Fibroblast of skin of scalp (primary cell): ENCODE measurements around the gene RPL3.

Source experiments
- DNase-seq: peaks from one replicate; pipeline ENCODE4 v3.0.0-alpha.2; 2013

RPL3 gene

DNA sequence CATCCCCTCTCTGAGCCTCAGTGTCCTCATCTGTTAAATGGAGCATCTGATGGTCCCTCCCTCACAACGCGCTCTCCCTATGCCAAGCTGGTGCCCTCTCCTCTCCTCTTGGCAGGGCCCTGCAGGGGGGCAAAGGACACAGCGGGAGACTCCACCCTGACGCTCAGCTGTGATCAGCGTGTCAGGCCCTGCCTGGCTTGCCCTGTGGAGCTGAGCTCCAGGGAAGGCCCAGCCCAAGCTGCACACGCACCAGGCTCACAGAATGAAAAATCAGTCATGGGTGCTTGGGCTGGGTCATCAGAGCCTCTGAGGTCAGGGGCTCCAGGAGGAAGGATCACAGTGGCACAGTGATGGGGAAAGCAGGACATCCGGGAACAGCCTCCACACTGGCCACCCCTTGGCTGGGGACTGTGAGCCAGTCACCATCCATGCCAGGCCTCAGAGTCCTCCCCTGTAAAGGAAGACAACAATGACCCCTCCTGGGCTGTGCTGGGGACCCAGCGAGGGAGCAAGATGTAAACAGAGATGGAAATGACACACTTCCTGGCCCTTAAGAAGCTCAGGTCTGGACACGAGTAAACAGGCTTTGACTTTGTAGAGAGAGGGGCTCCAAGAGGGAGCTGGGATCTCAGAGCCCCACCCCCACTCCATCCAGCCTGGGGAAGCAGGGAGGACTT is 36.6 kb downstream of the RPL3 start:
- no peak for DNase-seq

DNA sequence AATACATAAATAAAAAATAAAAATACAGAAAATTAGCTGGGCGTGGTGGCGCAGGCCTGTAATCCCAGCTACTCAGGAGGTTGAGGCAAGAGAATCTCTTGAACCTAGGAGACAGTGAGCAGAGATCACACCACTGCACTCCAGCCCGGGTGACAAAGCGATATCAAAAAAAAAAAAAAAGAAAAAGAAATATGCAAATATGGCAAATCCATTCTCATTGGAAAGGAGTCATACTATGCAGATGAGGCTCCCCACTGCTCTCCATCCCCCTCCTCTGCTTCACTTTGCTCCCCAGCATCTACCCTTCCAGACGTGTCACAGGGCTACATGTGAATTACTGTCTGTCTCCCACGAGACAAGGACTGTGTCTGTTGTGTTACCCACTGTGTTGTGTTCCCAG is 38.3 kb downstream of the RPL3 start:
- DNase-seq: no peak

DNA sequence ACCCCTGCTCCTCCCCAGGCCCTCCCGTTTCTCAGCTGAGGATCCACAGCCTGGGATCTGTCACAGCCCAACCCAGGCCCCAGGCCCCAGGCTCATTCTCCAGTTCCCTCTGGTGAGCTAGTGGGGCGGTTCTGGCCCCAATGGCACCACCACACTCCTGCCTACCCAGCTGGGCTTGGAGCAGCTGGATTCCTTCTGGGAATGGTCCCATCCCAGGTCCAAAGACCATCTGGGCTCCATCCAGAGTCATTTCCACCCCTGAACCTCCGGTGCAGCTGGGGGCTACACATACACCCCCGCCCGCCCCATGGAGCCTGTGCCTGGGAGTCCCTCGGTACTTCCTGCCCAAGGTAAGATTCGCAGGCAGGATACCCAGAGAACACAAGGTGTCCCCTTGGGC is 39.2 kb downstream of the RPL3 start:
- no peak for DNase-seq

DNA sequence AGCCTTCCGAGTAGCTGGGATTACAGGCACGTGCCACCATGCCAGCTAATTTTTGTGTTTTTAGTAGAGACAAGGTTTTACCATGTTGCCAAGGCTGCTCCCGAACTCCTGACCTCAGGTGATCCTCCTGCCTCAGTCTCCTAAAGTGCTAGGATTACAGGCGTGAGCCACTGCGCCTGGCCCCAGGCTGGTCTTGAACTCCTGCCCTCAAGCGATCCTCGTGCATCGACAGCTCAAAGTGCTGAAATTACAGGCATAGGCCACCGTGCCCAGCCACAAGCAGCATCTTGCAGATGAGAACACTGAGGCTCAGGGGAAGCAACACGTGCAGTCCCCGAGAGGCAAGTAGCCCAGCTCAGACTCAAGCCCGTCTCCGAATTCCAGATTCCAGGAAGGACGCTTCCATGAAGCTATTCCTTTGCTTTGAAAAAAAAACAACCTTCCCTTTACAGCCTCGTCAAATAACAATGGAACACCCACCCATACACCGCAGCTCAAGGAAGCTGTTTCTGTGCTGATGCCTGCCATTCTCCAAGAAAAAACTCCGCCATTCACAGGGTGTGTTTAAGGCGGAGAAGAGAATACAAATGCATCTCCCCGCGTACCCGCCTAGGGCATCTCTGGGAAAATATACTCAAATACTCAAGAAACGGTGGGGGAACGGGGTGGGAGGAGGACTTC is 40.1 kb downstream of the RPL3 start:
- DNase-seq: no peak

DNA sequence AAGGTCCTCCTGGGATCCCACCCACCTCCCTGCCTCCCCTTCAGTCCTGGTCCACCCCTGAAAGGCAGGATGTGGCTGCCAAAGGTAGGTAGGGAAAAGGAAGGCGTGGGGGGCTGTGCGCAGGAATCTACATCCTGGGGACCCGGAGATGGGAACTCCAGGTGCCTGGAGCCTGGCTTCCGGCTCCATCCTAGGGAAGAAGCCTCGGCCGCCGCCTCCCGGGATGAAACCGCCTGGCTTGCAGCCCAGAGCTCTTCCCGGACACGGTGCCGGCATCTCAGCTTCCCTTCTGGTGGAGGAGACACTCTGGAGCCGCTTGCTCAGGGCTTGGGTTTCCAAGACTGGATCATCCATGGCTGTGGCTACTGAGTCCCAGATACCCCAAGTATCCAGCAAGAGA is 41.4 kb downstream of the RPL3 start:
- peak; percentile 72 for DNase-seq

DNA sequence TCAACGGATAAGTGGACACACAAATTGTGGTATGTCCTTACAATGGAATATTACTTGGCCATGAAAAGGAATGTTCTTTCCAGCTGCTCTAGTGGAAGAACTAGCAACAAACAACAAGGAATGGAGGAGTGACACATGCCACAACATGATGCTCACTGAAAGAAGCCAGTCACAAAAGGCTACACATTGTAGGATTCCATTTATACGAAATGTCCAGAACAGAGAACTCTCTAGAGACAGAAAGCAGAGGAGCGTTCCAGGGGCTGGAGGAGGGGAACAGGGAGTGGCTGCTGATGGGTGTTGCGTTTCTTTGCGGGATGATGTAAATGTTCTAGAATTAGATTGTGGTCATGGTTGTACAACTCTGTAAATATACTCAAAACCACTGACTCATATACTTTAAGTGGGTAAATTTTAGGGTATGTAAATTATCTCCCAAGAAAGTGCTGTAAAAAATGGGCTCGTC is 42.2 kb downstream of the RPL3 start:
- DNase-seq: peak; percentile 93

DNA sequence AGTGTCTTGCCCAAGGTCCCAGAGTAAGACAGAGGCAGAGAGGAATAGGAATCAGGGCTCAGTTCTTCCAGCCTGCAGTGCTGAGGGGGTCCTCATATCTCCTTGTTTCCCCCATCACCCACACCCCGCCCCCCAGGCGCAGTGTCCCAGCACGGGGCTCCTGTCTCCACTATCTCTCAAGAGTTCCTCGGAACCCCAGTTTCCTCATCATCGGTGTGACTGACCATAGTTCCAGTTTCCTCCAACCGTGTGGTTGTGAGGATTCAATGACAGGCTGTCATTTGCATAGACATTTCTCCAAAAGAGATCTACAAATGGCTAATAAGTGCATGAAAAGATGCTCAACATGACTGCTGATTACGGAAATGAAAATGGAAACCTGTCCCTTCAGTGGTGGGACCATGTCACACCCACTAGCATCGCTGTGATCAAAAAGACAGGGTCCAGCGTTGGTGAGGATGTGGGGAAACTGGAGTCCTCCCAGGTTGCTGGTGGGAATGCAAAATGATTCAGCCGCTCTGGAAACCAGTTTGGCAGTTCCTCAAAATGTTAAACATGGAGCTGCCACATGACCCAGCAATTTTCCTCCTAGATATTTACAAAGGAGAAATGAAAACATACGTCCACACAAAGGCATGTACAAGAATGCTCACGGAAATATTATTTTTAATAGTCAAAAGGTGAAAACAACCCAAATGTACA is 42.8 kb downstream of the RPL3 start:
- no peak for DNase-seq

DNA sequence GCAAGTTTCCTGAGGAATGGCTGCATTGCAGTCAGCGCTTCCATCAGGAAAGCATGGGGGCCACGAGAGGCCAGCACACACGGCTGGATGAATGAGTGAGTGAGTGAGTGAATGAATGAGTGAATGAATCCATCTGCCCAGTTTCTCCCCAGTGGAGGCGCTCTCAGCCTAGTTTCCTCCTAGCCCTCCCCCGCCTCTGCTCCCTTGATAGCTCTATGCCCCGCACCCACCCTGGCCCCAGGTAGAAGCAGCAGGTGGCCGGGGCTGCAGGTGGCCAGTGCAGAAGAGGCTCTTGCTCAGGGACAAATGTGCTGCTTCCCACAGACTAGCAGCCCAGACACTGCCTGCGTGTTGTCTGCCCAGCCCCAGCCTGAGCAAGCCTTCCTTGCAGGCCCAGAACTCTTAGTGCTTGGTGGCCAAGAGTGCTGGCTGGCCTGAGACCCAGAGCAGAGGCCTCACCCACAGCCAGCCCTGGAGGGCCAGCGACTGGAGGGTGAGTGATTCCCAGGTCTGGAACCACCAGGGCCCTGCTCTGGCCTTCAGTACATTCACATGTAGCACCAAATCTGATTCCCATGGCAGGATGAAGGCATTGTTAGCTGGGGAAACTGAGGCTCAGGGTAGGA is 43.5 kb downstream of the RPL3 start:
- no peak for DNase-seq

DNA sequence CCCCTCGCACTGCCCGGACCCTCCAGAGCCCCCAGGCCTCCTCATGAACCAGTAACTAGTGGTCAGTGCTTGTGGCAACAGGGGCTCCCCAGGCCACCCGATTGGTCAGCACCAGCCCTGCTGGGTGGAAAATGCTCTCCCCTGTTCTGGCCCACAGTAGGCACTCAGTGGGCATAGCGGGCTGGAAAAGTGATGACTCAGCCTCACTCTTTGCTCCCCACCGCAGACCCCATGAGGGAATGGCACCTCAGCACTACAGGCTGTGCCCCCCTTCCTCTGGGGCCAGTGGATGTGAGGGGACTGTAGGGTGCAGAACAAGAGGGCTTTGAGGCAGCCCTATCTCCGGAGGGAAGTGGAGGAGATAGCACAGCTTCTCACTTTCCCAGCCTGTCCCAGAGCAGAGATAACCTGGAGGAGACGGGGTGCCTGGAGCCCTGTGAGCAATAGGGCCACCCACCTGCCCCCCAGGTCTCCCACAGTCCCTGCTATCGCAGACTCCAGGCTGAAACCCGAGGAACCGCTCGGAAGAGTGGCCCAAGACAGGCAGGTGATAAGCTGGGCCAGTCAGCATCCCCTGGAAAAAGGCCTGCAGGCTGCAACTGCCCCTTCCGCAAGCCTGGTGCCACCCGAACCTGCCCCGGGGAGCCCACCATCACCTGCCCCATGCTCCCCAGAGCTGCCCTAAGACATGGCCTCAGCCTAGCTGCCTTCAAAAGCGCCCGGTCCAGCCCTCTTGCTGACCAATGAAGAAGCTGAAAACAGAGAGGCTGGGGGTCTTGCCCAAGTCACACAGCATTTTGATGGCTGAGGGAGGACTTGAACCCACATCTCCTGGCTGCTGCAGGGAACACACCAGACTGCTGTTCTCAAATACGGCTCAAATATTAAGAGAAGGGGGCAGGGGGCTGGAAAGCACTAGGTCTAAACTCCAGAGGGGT is 45.2 kb downstream of the RPL3 start:
- no peak for DNase-seq

DNA sequence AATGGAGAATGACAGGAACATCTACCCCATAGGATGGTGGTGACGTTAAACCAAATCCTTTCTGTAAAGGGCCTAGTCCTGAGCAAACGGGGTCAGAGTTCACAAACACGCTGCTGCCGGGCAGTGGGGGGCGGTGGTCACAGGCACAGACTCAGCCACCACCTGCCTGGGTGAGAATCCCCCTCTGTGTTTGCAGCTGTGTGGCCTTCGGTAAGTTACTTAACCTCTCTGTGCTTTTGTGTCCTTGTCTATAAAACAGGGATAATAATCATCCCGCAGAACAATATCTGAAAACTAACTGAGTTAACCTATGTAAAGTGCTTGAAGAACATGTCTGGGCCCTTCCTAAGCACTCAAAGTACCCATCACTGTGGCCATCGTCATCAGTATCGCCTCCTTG is 48.6 kb downstream of the RPL3 start:
- DNase-seq: no peak

DNA sequence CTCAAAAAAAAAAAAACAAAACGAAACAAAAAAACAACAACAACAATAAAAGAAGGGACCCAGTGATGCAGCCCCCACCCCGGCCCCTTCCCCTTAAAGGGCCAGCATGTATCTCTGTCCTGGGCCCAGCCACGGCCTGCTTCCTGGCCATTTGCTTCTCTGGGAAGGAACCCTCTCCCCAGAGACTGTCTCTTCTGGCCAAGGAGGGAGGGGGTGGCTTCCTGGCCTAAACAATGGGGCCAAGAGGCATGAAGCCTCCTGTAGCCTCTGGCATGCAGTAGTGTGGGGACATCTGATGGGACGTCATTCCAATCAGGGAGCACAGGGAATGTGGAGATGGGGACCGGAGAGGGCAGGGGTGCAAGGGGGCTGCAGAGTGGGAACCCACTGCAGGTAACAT is 49.1 kb downstream of the RPL3 start:
- DNase-seq: no peak

DNA sequence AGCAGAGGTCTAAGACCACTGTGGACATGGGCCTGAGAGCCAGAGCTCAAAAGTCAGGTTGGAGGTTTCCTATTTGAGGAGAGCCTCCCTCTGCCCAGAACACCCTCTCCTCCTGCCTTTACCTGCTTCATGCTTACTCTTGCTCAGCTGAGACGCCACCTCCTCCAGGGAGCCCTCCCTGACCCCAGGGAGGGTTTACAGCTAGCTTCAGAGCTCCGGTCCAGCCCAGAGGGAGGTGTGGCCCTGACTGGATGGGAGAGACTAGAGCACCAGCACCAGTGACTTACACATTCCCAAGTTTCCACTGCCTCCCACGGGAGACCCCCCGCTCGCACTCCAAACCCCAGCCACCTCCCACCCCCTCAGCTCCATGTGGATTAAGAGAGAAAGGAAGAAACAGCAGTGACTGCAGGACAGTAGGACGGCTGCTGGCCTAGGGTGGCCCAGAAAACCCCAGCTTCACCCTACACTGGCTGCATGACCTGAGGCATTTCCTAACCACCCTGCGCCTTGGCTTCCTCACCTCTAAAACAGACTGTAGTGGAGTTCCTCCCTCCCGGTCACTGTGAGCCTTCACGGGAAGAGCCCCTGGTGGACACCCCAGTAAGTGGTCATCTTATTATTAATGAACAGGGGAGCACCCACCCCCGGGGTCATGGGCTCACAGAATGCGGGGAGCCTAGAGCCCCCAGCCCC is 50.2 kb downstream of the RPL3 start:
- DNase-seq: no peak

DNA sequence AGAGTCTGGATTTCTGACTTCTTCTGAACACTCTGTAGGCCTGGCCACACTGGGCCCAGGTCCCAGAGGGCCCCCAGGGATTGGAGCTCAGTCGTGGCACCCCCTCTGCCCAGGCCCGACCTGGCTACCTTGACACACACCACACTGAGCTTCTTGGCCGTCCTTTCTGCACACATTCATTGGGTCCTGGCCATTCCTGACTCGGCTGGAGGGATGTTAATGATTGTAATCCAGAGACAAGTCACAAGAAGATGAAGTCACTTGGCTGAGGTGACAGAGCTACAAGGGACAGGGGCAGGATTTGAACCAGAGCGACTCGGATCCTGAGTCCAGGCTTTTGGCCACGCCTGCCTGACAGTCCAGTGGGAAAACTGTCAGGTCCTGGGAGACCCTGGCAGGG is 50.8 kb downstream of the RPL3 start:
- no peak for DNase-seq

DNA sequence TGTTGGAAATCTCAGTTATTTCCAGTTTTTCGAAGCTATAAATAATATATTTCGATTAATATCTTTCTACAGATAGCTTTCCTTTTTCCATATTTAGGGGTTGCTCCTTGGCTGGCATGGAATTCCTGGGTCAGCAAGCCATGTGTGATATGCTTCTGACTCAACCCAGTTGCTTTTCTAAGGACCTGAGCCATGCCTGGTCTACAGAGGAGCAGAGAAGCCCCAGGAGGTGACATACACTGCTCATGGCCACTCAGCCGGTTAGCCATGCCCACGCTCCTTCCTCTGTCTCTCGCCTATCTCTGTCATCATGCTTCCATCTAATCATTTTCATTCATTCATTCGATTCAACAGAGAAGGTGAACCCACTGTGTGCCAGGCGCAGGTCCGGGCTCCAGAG is 51.4 kb downstream of the RPL3 start:
- DNase-seq: no peak

DNA sequence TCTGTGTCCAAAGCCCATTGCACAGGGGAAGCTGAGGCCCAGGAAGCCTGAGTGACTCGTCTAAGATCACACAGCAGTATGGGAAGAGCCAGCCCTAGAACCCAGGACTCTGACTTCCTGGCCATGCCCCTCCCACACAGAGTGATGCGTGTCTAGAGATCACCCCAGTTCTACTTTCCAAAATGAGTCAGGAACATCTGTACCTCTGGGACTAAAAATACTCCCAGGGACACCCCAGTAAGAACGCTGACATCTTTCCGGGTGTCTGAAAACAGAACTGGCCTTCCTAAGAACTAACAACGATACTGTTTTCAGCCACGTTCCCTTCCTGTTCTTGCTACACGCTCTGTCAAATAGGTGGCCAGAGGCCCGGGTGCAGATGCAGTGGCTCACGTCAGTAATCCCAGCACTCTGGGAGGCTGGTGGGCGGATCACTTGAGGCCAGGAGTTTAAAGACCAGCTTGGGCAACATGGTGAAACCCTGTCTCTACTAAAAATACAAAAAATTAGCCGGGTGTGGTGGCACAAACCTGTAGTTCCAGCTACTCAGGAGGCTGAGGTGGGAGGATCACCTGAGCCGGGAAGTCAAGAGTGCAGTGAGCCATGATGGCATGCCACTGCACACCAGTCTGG is 52.9 kb downstream of the RPL3 start:
- no peak for DNase-seq

DNA sequence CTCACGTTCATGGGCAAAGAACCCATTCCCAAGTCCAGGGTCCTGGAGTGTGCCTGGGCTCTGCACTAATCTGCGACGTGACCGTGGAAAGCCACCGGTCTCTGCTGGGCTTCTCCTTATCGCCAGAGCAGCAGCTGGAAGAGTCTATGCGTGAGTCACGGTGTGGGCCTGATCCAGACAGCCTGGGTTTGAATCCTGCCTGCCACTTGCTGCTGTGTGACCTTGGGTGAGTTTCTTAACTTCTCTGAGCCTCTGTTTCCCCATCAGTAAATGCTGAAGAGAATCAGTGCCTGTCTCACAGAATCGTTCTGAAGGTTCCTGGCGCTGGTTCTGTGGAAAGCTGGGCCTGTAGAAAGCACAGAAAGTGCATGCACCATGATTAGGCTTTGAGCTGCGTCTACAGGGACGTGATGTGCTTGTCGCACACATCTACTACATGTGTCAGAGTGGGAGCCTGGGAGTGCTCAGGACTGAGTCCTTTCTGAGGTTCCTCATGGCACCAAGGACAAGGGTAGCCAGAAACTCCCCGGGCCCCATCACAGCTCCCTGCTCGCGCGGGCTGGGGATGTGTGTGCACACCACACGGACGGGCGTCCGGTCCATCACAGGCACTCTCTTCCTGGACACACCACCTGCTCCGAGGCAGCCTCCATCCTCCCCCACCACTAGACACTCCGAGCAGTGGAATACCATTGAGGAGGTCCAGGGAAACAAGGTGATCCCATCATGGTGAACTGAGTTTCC is 54.1 kb downstream of the RPL3 start:
- no peak for DNase-seq

DNA sequence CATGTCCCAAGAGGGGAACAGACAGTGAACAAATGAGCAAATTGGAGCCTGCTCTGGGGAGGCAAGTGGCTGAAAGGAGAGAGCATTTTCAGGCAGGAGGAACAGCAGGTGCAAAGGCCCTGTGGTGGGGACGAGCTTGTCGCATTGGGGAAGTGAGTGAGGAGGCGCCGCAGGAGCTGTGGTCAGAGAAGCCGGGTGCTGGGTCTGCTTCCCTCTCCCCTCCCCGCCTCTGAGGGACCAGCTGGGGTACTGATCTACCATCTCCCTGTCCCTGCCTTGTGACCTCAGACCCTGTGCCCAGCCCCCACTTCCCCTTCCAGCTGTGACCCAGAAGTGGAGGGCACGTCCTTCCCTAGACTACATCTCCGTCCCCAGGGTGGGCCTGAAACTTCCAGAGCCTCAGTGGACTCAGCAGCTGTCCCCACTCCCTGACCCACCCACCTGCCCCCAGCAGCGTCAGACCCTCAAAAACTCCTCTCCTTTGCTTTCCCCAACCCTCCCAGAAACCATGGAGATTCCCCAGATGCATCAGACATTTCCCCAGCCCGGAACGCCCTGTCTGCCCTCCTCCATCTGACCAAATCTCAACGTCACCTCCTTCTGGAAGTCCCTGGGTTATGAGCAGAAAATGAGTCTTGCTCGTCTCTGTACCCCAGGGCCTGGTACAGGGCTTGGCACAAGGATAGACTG is 54.9 kb downstream of the RPL3 start:
- DNase-seq: no peak

DNA sequence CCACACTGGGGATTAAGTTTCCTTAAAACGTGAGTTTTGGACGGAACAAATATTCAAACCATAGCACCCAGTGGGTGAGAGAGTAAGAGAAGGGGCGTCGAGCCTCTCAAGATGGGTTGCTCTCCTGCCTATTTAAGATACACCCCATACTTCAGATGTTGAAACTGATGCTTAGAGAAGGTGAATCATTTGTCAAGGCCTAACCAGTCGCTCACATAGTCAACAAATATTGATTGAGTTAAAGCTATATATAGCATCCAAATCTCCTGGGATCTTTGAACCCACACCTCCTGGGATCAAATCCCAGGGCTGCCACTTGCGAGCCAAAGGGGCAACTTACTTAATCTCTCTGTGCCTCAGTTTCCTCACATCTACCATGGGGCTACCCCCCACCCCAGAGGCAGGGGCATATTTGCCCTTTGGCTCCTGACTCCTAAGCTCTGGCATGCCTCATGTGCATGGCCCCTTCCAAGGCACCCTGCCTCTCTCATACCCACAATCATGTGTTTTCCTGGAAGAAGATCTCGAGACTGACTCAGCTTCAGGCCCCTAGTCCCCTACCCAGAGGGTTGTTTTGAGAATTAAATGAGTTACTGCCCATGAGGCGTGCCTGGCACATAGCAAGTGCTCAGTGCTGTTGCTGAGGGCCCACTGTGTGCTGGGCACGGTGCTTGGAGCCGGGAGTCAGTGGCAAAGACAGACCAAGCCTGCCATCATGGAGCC is 55.6 kb downstream of the RPL3 start:
- DNase-seq: no peak
